ENCODE data around the gene LYZ.

Gene LYZ

GRCh38 chr12:69348162-69348938, at the start of gene LYZ:
Gene LYZ (plus strand): TSS chr12:69348381. CDS start chr12:69348409, 28 bp downstream.
- no peaks in the 10 kb centered on the region for H3K9me3 ChIP-seq (ENCODE audit: low read length)

DNA sequence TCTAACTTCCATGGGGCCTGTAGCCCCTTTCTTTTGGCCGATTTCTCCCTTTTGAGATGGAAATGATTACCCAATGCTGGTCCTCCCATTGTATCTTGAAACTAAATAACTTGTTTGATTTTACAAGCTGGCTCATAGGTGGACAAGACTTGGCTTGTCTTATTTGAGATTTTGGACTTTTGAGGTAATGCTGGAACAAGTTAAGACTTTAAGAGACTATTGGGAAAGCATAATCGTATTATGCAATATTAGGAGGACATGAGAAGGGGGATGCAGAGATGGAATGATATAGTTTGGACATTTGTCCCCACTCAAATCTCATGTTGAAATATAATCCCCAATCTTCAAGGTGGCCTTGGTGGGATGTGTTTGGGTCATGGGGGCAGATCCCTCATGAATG, 49.2 kb upstream of the LYZ start:
- Histone ChIP-seq H3K9ac (ENCODE audit: low read length) (no peak overlapping the region), H3K36me3 (ENCODE audit: insufficient read depth, low read length) (no peaks in the 10 kb centered on the region), H3F3A (ENCODE audit: insufficient read depth, low read length) (no peaks in the 10 kb centered on the region), H3K4me2 (ENCODE audit: low read length) (no peak overlapping the region), H3K9me3 (ENCODE audit: low read length) (0 out of 2 replicates have a peak, but pooled peaks cover 3% of the 10 kb centered on the region), H3K4me1 (ENCODE audit: insufficient read depth, low read length, severe bottlenecking) (no peaks in the 10 kb centered on the region), H3K27ac (ENCODE audit: low read depth, low read length, poor library complexity, severe bottlenecking) (no peak overlapping the region), H3K79me2 (ENCODE audit: insufficient read depth, low read length) (no peaks in the 10 kb centered on the region), H4K20me1 (ENCODE audit: insufficient read depth, low read length) (no peaks in the 10 kb centered on the region), H2AFZ (ENCODE audit: low read length) (no peak overlapping the region), H3K9me2 (ENCODE audit: low read depth, low read length) (no peaks in the 10 kb centered on the region), H3K27me3 (ENCODE audit: insufficient read depth, low read length) (no peaks in the 10 kb centered on the region; the same call in 1 of the 2 replicates), H3K4me3 (ENCODE audit: low read depth, low read length, poor library complexity, severe bottlenecking) (no peak overlapping the region)
- TF ChIP-seq EZH2 (IDR thresholded peaks at IDR 0.05; ENCODE audit: borderline replicate concordance, low read length) = no peak
- no peak for TF ChIP-seq CTCF (IDR thresholded peaks at IDR 0.05; ENCODE audit: low read length)

More at GRCh38 chr12:69348162-69348938, at the start of gene LYZ:
- H3K36me3 ChIP-seq (ENCODE audit: insufficient read depth, low read length) = no peaks in the 10 kb centered on the region
- TF ChIP-seq CTCF (IDR thresholded peaks at IDR 0.05; ENCODE audit: low read length) (no peak), EZH2 (IDR thresholded peaks at IDR 0.05; ENCODE audit: borderline replicate concordance, low read length) (no peak)
- no peaks in the 10 kb centered on the region for H3K27me3 ChIP-seq (ENCODE audit: insufficient read depth, low read length)
- H4K20me1 ChIP-seq (ENCODE audit: insufficient read depth, low read length) = no peaks in the 10 kb centered on the region
- H2AFZ ChIP-seq (ENCODE audit: low read length) = no peak within 1 kb of the TSS
- H3K9me2 ChIP-seq (ENCODE audit: low read depth, low read length) = no peaks in the 10 kb centered on the region; the same call in 1 of the 2 replicates
- no peaks in the 10 kb centered on the region for H3K79me2 ChIP-seq (ENCODE audit: insufficient read depth, low read length)
- H3K4me1 ChIP-seq (ENCODE audit: insufficient read depth, low read length, severe bottlenecking) = no peaks in the 10 kb centered on the region
- H3K9ac ChIP-seq (ENCODE audit: low read length) = no peak within 1 kb of the TSS
- H3F3A ChIP-seq (ENCODE audit: insufficient read depth, low read length) = no peaks in the 10 kb centered on the region
- no peak within 1 kb of the TSS for H3K27ac ChIP-seq (ENCODE audit: low read depth, low read length, poor library complexity, severe bottlenecking)
- H3K4me2 ChIP-seq (ENCODE audit: low read length) = no peak within 1 kb of the TSS
- no peak within 1 kb of the TSS for H3K4me3 ChIP-seq (ENCODE audit: low read depth, low read length, poor library complexity, severe bottlenecking)

- Histone ChIP-seq H3K9me2 (ENCODE audit: low read depth, low read length) (no peaks in the 10 kb centered on the region), H3K79me2 (ENCODE audit: insufficient read depth, low read length) (no peaks in the 10 kb centered on the region), H3K27me3 (ENCODE audit: insufficient read depth, low read length) (no peaks in the 10 kb centered on the region; the same call in 1 of the 2 replicates), H2AFZ (ENCODE audit: low read length) (no peak overlapping the region), H3F3A (ENCODE audit: insufficient read depth, low read length) (no peaks in the 10 kb centered on the region), H3K4me3 (ENCODE audit: low read depth, low read length, poor library complexity, severe bottlenecking) (no peak overlapping the region), H4K20me1 (ENCODE audit: insufficient read depth, low read length) (no peaks in the 10 kb centered on the region), H3K36me3 (ENCODE audit: insufficient read depth, low read length) (no peaks in the 10 kb centered on the region), H3K4me2 (ENCODE audit: low read length) (no peak overlapping the region), H3K4me1 (ENCODE audit: insufficient read depth, low read length, severe bottlenecking) (no peaks in the 10 kb centered on the region), H3K9ac (ENCODE audit: low read length) (no peak overlapping the region), H3K27ac (ENCODE audit: low read depth, low read length, poor library complexity, severe bottlenecking) (no peak overlapping the region), H3K9me3 (ENCODE audit: low read length) (peaks cover 6% of the 10 kb centered on the region; the same call in 1 of the 2 replicates)
- TF ChIP-seq EZH2 (IDR thresholded peaks at IDR 0.05; ENCODE audit: borderline replicate concordance, low read length) = no peak
- no peak for TF ChIP-seq CTCF (IDR thresholded peaks at IDR 0.05; ENCODE audit: low read length)
Observed at GRCh38 chr12:69304284-69304683, 43.9 kb upstream of the LYZ start.
